Neural cell (in vitro differentiated cells): ENCODE results near the gene FADS3.

Experiments used
- CTCF ChIP-seq: fragments of 450-650 bp; IDR thresholded peaks from 2 replicates; pipeline ENCODE4 v1.5.1; 2014; ENCODE audit warnings: antibody characterized with exemption, mild to moderate bottlenecking, moderate library complexity; ENCODE audit not compliant: poor library complexity, severe bottlenecking
- EZH2 ChIP-seq: fragments of 200-600, 300-800 bp; shearing (Covaris generic), sonication (generic); IDR thresholded peaks from 2 replicates; pipeline ENCODE4 v1.6.1; 2014; ENCODE audit warnings: antibody characterized with exemption, low read length, borderline replicate concordance, mild to moderate bottlenecking; ENCODE audit not compliant: insufficient read depth, poor library complexity, severe bottlenecking
- RAD21 ChIP-seq: fragments of 450-650 bp; conservative IDR thresholded peaks from 2 replicates; pipeline ENCODE4 v1.6.1; 2014; ENCODE audit warnings: antibody characterized with exemption, mild to moderate bottlenecking, moderate library complexity
- REST ChIP-seq: IDR thresholded peaks from 2 replicates; pipeline ENCODE4 v1.6.1; 2012; ENCODE audit warnings: borderline replicate concordance
- TAF1 ChIP-seq: IDR thresholded peaks from 2 replicates; pipeline ENCODE4 v1.6.1; 2012; ENCODE audit warnings: low read depth

- TF ChIP-seq CTCF (no peak), EZH2 (no peak), RAD21 (no peak), TAF1 (no peak), REST (no peak)
Measured at GRCh38 chr11:61881397-61881796, 9.9 kb downstream of the FADS3 start.
